GM03348 (cell line): Measurements from ENCODE around the gene LRRC75B.
"Not testable (repeated sequence)": the region's sequence is repeated elsewhere in the genome, so short reads cannot be mapped to it uniquely, and the experiment has no call there.

Experiments
- DNase-seq: peaks from one replicate; pipeline ENCODE4 v3.0.0; 2012; ENCODE audit warnings: low spot score

The LRRC75B gene

DNA sequence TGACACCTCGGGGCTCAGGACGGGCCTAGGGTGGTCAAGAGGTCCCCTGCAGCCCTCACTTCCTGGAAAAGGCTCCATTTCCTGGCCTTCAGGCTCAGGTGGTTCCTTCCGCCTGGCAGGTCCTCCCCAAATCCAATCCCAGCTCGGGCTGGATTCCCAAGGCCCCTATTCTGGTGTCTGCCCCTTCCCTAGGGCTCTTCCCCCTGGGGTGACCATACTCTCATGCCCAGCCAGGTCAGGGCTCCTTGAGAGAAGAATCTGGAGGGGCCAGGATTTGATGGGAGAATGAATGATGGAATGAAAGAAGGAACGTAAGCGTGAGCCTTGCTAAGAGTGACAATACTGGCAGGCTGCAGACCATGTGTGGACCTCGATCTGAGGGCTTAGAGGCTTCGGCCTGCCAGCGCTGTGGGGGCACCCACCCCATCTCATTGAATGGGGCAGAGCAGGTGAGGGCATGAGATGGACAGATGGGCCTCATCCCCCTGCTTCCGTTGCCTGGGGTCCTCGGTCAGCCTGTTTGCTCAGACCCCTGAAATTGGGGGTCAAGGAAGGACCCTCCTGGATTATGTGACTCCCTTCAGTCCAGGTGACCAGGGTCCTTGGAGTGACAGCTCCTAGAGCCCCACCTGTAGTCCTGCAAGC lies 9.4 kb upstream of the LRRC75B start:
- not testable (repeated sequence) for DNase-seq

- no peak for DNase-seq
Measured at GRCh38 chr22:24601217-24602104, 8.6 kb upstream of the LRRC75B start.

DNA sequence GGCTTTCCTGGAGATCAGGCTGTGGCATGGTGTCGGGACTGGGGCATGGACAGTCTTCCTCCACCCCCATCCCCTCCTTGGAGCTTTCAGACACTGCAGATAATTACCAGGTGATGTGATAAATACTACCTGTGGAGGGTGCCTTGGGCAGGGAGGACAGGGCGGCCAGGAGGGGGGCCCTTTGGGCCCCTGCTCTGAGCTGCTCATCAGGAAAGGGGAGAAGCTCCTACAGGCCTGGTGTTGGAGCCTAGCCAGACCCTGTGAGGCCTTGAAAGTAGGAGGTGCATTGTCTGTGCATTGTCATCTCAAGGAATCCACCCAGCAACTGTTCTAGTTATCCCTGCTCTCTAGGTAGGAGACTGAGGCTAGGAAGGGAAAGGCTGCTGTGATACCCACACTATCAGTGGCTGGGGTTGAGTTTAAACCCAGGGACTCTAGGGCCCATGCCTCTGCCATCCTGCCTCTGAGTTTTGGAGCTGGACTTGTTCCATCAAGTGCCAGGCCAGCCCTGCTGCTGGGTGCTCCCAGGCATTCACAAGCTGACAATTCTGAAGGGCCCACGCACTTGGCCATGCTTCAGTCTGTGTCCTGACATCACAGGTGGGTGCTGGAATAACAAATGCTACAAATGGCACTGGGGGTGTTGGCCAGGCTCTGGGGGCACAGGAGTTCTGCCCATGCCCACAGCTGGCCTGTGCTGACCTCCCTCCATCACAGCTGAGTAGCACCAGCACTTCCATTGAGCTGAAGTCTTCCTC lies 7.3 kb upstream of the LRRC75B start:
- DNase-seq: not testable (repeated sequence)

DNA sequence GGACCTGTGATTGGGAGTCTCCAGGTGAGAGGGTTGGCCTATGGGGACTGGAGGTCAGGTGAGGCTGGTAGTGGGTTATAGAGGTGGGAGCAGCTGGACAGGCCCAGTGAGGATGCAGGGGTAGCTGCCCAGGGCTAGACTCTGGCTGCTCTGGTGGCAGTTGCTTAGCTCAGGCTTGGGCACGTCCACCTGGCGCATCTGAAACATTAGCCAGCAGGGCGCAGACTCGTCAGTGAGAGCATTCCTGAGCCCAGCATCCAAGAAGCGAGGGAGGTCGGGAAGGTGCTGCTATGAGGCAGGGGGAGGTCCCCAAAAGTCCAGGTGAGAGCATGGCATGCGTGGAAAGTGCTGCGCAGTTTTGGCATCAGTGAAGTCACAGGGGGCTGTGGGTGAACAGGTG lies 6.6 kb upstream of the LRRC75B start:
- no peak for DNase-seq

DNA sequence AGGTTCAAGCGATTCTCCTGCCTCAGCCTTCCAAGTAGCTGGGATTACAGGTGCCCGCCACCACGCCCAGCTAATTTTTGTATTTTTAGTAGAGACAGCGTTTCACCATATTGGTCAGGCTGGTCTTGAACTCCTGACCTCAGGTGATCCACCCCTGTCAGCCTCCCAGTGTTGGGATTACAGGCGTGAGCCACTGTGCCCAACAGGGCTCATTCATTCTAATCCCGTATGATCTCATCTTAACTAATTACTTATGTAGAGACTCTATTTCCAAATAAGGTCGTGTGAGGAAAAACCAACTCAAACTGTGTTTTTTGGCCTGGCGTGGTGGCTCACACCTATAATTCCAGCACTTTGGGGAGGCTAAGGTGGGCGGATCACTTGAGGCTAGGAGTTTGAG lies 4.2 kb upstream of the LRRC75B start:
- not testable (repeated sequence) for DNase-seq

DNA sequence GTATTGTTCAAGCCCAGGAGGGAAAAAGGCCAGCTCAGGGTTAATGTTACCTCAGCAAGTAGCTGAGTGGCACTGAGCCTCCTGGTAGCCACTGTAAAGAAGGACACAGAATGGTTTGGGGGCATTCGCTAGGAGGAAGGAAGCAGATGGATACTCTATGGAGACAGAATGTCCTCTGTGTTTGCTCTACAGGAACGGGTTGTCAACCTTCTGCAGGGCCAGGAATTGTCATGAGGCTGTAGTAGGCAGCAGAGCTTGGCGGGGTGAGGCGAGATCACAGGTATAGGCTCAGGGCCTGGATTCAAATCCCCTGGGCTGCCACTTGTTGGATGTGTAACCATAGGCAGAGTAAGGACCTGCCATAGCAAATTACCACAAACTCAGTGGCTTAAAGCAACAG lies 3.0 kb upstream of the LRRC75B start:
- DNase-seq: no peak

DNA sequence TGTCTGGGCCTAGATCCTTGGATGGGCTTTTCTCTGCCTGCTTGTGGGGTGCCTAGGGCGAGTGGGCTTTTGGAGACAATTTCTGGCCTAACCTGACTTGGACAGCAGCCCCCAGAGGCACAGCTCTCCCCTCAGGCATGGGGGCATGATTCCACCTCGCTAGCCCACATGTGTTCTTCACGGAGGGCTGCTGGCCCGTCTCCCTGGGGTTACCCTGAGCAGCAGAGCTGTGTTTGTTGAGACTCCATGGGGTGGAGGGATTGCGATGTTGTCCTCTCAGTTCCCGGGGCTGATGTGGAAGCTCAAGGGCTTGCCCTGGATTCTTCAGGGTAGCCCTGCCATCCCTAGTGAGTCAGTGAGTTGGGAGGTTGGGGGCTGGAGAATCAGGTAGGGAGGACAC lies 2.4 kb upstream of the LRRC75B start:
- DNase-seq: no peak

- no peak for DNase-seq
Measured at GRCh38 chr22:24594569-24595120, 1.8 kb upstream of the LRRC75B start.

- no peak for DNase-seq
Measured at GRCh38 chr22:24593836-24594568, 1.1 kb upstream of the LRRC75B start.

DNA sequence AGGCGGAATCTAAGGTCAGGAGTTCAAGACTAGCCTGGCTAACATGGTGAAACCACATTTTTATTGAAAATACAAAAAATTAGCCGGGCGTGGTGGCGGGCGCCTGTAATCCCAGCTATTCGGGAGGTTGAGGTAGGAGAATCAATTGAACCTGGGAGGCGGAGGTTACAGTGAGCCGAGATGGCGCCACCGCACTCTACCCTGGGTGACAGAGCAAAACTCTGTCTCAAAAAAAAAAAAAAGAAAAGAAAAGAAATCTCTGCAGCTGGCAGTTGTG lies 624 bp upstream of the LRRC75B start:
- not testable (repeated sequence) for DNase-seq

DNA sequence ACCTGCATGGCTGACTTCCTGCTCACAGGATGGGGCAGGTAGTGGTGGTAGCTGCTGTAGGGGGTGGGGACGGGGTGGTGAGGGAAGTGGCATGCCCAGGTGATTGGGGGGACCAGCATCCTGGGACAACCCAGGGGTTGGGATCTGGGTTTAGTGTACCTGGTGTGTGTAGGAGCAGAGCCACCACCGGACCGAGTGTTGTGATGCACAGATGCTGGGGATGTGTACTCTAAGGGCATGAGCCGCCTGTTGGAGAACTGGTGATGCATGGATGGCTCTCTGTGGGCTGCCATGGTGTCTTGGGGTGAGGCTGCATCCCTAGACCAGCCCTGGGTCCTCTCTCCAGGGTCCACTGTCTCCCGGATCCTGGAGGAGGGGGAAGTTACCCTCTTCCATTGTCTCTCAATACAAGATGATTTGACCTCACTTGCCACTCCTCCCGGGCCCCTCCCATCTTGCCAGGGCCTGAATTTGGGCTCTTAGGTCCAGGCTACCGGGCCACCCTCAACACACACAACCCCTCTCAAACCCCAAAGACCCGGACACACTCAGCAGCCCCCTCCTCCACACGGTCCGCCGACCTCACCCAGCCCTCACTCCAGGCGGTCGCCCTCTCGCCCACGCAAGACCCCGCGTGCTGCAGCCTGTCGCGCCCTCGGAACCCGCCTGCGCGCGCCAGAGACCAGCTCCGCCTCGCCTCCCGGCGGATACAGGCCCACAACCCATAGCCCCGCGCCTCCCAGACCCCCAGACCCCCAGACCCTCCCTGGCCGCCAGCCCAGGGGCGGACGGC lies 619 bp downstream of the LRRC75B start:
- DNase-seq: peak; percentile 44

- DNase-seq: no peak
Measured at GRCh38 chr22:24591286-24591830, 1.5 kb downstream of the LRRC75B start.

DNA sequence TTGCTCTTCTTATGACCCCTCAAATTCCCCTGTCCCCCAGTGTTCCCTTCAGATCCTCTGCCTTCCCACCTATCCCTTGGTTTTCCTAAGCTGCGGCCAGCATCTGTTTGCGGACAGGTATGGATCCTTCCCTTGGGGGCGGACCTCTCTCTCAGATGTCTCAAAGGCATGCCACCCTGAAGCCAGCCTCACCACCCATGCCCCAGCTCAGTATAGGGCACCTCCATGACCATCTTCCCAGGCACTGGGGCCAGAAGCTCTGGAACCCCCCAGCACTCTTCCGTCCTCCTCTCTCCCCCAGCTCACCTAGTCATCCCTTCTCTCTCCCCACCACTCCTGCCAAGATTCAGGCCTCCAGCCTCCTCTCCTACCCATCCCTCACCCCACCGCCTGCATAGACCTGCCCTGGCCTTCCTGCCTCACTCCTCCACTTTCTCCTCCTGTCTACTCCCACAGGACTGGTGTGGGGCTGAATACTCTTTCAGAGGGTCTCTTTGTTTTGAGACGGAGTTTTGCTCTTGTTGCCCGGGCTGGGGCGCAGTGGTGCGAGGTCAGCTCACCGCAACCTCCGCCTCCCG lies 2.2 kb downstream of the LRRC75B start:
- DNase-seq: no peak

DNA sequence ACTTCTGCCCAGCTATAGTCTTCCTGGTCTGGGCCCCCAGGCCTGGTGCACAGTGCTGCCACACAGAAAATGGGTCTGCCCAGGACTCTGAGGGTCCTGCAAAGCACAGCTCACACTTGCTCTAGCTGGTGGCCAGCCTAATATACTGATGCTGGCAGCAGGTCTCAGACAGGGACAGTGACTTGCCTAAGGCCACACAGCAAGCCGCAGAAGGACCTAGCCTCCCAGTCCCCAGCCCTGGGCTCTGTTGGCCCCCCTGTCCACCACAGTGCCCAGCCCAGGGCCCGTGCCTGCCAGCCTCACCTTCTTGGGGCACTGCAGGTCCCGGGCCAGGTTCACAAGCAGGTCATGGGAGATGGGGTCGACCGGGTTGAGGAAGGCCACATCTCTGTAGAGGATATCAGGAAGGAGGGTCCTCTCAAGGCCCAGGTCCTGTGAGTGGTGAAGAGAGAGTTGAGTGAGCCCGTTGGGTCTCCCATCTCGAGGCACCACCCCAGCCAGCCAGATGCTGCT lies 3.3 kb downstream of the LRRC75B start:
- no peak for DNase-seq

GRCh38 chr22:24588757-24589481 lies 4.0 kb downstream of the LRRC75B start:
- DNase-seq: no peak

DNA sequence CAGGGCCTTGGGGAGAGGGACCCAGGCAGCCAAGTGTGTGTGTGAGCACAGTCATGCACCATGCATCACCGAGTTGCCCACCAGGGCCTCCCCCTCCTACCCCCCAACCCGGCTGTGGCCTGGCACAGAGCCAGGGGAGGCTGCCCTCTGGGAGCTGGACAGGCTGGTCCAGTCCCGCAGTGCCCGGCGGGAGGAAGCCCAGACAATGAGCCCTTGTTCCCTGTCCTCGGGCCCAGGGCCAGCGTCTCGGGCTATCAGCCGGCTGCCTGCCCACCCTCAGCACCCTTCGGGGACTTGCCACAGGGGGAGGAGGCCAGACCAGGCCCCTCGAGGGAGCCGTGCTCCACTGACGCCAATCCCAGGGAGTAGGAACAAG lies 4.5 kb downstream of the LRRC75B start:
- DNase-seq: no peak

DNA sequence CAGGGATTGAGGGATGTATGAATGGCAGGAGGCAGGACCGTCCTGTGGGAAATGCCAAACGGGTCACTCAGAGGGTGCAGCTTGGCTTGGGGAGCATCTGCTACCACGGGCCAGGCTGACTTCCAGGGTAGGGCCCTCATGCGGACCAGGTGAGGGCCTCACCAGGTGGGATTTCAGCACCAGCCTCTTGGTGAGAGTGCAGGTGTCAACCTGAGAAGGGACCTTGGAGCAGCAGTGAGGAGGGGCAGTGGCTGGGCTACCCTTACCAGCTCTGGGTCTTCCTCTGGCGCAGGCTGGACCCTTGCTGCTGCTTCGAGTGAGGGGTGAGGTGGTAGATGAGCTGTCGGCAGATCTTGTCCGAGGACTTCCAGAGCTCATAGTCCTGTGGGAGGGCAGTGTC lies 4.9 kb downstream of the LRRC75B start:
- DNase-seq: no peak

GRCh38 chr22:24587251-24587650 lies 5.6 kb downstream of the LRRC75B start:
- DNase-seq: no peak

DNA sequence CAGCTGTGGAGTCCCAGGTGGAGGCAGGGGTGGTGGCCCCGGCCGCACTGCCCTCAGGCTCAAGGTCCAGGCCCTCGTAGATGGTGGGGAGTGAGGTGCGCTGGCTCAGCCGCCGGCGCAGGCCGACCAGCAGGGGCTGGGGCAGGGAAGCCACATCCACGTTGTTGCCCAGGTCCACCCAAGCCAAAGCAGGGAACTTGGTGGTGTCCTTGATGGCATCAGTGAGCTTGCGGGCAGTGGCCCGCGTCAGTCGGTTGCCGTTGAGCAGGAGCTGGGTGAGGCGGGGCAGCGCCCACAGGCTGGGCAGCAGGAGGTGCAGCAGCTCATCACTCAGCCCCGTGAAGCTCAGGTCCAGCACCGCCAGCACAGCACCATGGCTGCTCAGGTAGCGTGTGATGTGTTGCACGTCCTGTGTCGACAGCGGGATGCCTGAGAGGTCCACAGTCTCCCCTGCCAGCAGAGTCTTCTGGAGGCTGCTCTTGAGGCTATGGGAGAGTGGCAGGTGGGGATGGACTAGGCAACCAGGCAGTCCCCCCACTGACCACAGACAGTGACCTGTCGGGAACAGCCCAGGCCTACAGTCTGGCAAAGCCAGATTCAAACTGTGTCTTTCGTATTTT lies 6.8 kb downstream of the LRRC75B start:
- no peak for DNase-seq
